IMR-90 (cell line): ENCODE measurements around the gene FADS2.

Experiments
- CTCF ChIP-seq: conservative IDR thresholded peaks from 2 replicates; pipeline ENCODE4 v1.5.1; 2012; ENCODE audit warnings: mild to moderate bottlenecking, low read depth, low read length, improper control_type of control experiment
- ELK1 ChIP-seq: fragments of 150-350 bp; IDR thresholded peaks from 2 replicates; pipeline ENCODE4 v1.6.1; 2016; ENCODE audit warnings: low read depth, mild to moderate bottlenecking, low read length, moderate library complexity, borderline replicate concordance
- MXI1 ChIP-seq: IDR thresholded peaks from 2 replicates; pipeline ENCODE4 v1.6.1; 2012; ENCODE audit warnings: low read depth, mild to moderate bottlenecking, low read length, moderate library complexity, borderline replicate concordance
- POLR2A ChIP-seq: IDR thresholded peaks from 2 replicates; pipeline ENCODE4 v1.6.1; 2012; ENCODE audit warnings: mild to moderate bottlenecking, low read depth, low read length

GRCh38 chr11:61889831-61890230, 61.7 kb downstream of the FADS2 start:
- TF ChIP-seq CTCF (no peak), POLR2A (no peak), MXI1 (no peak), ELK1 (no peak)
